Dendritic cell treated with granulocyte-macrophage colony-stimulating factor and Interleukin-4, amounts not matched to agents 40 ng/mL and 50 ng/mL, for 4 days (primary cell): ENCODE data around the gene AFG3L2.

Experiments
- H3K27ac Mint-ChIP-seq: one replicate; pipeline ENCODE4 v1.8.0; 2022; ENCODE audit warnings: mild to moderate bottlenecking, mixed read lengths
- H3K27me3 Mint-ChIP-seq: one replicate; pipeline ENCODE4 v1.8.0; 2022; ENCODE audit warnings: mild to moderate bottlenecking, mixed read lengths
- H3K36me3 Mint-ChIP-seq: one replicate; pipeline ENCODE4 v1.8.0; 2022; ENCODE audit warnings: low read depth, mixed read lengths
- H3K4me1 Mint-ChIP-seq: one replicate; pipeline ENCODE4 v1.8.0; 2022; ENCODE audit warnings: low read depth, mixed read lengths
- H3K4me3 Mint-ChIP-seq: one replicate; pipeline ENCODE4 v1.8.0; 2022; ENCODE audit warnings: mild to moderate bottlenecking, moderate library complexity, mixed read lengths
- H3K9me3 Mint-ChIP-seq: one replicate; pipeline ENCODE4 v1.8.0; 2022; ENCODE audit warnings: mixed read lengths
- intact Hi-C: fragments of 100-400 bp; cut with micrococcal nuclease; formaldehyde crosslinking; loops from one replicate; pipeline ENCODE4 v1.15.0; 2022

The AFG3L2 gene

GRCh38 chr18:12334366-12334808 is 42.6 kb downstream of the AFG3L2 start:
- Mint-ChIP-seq H3K36me3 (peaks cover 91% of the 10 kb centered on the region), H3K4me1 (no peaks in the 10 kb centered on the region), H3K4me3 (no peak overlapping the region), H3K9me3 (no peaks in the 10 kb centered on the region), H3K27ac (no peak overlapping the region), H3K27me3 (no peaks in the 10 kb centered on the region)
- intact Hi-C loops: no loop called here

GRCh38 chr18:12333506-12334290 is 43.3 kb downstream of the AFG3L2 start:
- peaks cover 91% of the 10 kb centered on the region for H3K36me3 Mint-ChIP-seq
- intact Hi-C loops: no loop called here
- no peaks in the 10 kb centered on the region for H3K9me3 Mint-ChIP-seq
- H3K27me3 Mint-ChIP-seq: no peaks in the 10 kb centered on the region
- H3K27ac Mint-ChIP-seq: no peak overlapping the region
- no peaks in the 10 kb centered on the region for H3K4me1 Mint-ChIP-seq
- H3K4me3 Mint-ChIP-seq: no peak overlapping the region

- Mint-ChIP-seq H3K4me3 (no peak overlapping the region), H3K9me3 (no peaks in the 10 kb centered on the region), H3K36me3 (peaks cover 91% of the 10 kb centered on the region), H3K4me1 (peaks cover 15% of the 10 kb centered on the region), H3K27ac (no peak overlapping the region), H3K27me3 (no peaks in the 10 kb centered on the region)
- intact Hi-C loops: no loop called here
Measured at GRCh38 chr18:12330766-12331165, 46.3 kb downstream of the AFG3L2 start.

GRCh38 chr18:12329125-12329698 is 47.8 kb downstream of the AFG3L2 start:
- peaks cover 15% of the 10 kb centered on the region for H3K4me1 Mint-ChIP-seq
- H3K27me3 Mint-ChIP-seq: no peaks in the 10 kb centered on the region
- H3K9me3 Mint-ChIP-seq: no peaks in the 10 kb centered on the region
- no peak overlapping the region for H3K4me3 Mint-ChIP-seq
- H3K36me3 Mint-ChIP-seq: peaks cover 91% of the 10 kb centered on the region
- intact Hi-C loops: no loop called here
- no peak overlapping the region for H3K27ac Mint-ChIP-seq

GRCh38 chr18:12328179-12328823 is 48.7 kb downstream of the AFG3L2 start:
- intact Hi-C loops: no loop called here
- no peaks in the 10 kb centered on the region for H3K27me3 Mint-ChIP-seq
- H3K4me1 Mint-ChIP-seq: peaks cover 15% of the 10 kb centered on the region
- H3K27ac Mint-ChIP-seq: peak overlapping the region; percentile 58
- no peaks in the 10 kb centered on the region for H3K9me3 Mint-ChIP-seq
- peaks cover 91% of the 10 kb centered on the region for H3K36me3 Mint-ChIP-seq
- H3K4me3 Mint-ChIP-seq: no peak overlapping the region

GRCh38 chr18:12327510-12328178 is 49.4 kb downstream of the AFG3L2 start:
- no peaks in the 10 kb centered on the region for H3K9me3 Mint-ChIP-seq
- intact Hi-C loops: no loop called here
- H3K4me3 Mint-ChIP-seq: no peak overlapping the region
- H3K36me3 Mint-ChIP-seq: peaks cover 94% of the 10 kb centered on the region
- no peaks in the 10 kb centered on the region for H3K27me3 Mint-ChIP-seq
- peaks cover 15% of the 10 kb centered on the region for H3K4me1 Mint-ChIP-seq
- H3K27ac Mint-ChIP-seq: peak overlapping the region; percentile 58

GRCh38 chr18:12326711-12327460 is 50.1 kb downstream of the AFG3L2 start:
- peaks cover 15% of the 10 kb centered on the region for H3K4me1 Mint-ChIP-seq
- peaks cover 99% of the 10 kb centered on the region for H3K36me3 Mint-ChIP-seq
- no peak overlapping the region for H3K4me3 Mint-ChIP-seq
- no peaks in the 10 kb centered on the region for H3K27me3 Mint-ChIP-seq
- intact Hi-C loops: no loop called here
- peak overlapping the region; percentile 58 for H3K27ac Mint-ChIP-seq
- no peaks in the 10 kb centered on the region for H3K9me3 Mint-ChIP-seq

GRCh38 chr18:12325726-12326245 is 51.2 kb downstream of the AFG3L2 start:
- Mint-ChIP-seq H3K36me3 (peaks cover 99% of the 10 kb centered on the region), H3K4me1 (peaks cover 21% of the 10 kb centered on the region), H3K9me3 (no peaks in the 10 kb centered on the region), H3K27ac (no peak overlapping the region), H3K4me3 (no peak overlapping the region), H3K27me3 (no peaks in the 10 kb centered on the region)
- intact Hi-C loops: no loop called here

GRCh38 chr18:12324991-12325725 is 51.9 kb downstream of the AFG3L2 start:
- H3K36me3 Mint-ChIP-seq: peaks cover 98% of the 10 kb centered on the region

GRCh38 chr18:12321333-12321732 is 55.7 kb downstream of the AFG3L2 start:
- Mint-ChIP-seq H3K36me3 (peaks cover 90% of the 10 kb centered on the region), H3K27ac (no peak overlapping the region)
- intact Hi-C loops: no loop called here

More at GRCh38 chr18:12324991-12325725, 51.9 kb downstream of the AFG3L2 start:
- intact Hi-C loops: no loop called here
- Mint-ChIP-seq H3K27ac (no peak overlapping the region), H3K9me3 (no peaks in the 10 kb centered on the region), H3K4me1 (peaks cover 21% of the 10 kb centered on the region), H3K27me3 (no peaks in the 10 kb centered on the region), H3K4me3 (no peak overlapping the region)

GRCh38 chr18:12318857-12319256 is 58.2 kb downstream of the AFG3L2 start:
- H3K27ac Mint-ChIP-seq: peak overlapping the region; percentile 74

More at GRCh38 chr18:12321333-12321732, 55.7 kb downstream of the AFG3L2 start:
- H3K4me1 Mint-ChIP-seq: peaks cover 28% of the 10 kb centered on the region
- no peaks in the 10 kb centered on the region for H3K27me3 Mint-ChIP-seq
- no peaks in the 10 kb centered on the region for H3K9me3 Mint-ChIP-seq
- H3K4me3 Mint-ChIP-seq: no peak overlapping the region

GRCh38 chr18:12318334-12318697 is 58.7 kb downstream of the AFG3L2 start:
- Mint-ChIP-seq H3K4me3 (no peak overlapping the region), H3K27ac (peak overlapping the region; percentile 74), H3K9me3 (no peaks in the 10 kb centered on the region), H3K36me3 (peaks cover 85% of the 10 kb centered on the region), H3K27me3 (no peaks in the 10 kb centered on the region), H3K4me1 (peaks cover 39% of the 10 kb centered on the region)
- intact Hi-C loops: no loop called here

More at GRCh38 chr18:12318857-12319256, 58.2 kb downstream of the AFG3L2 start:
- Mint-ChIP-seq H3K36me3 (peaks cover 85% of the 10 kb centered on the region), H3K4me3 (no peak overlapping the region), H3K27me3 (no peaks in the 10 kb centered on the region), H3K9me3 (no peaks in the 10 kb centered on the region), H3K4me1 (peaks cover 33% of the 10 kb centered on the region)
- intact Hi-C loops: no loop called here
